CD1c-positive myeloid dendritic cell (primary cell): ENCODE measurements around the gene VMP1.
"Not testable (repeated sequence)": the region's sequence is repeated elsewhere in the genome, so short reads cannot be mapped to it uniquely, and the experiment has no call there.

Experiments used
- DNase-seq: peaks from one replicate; pipeline ENCODE4 v3.0.0-alpha.2; 2016; ENCODE audit errors: extremely low spot score

Gene VMP1

DNA sequence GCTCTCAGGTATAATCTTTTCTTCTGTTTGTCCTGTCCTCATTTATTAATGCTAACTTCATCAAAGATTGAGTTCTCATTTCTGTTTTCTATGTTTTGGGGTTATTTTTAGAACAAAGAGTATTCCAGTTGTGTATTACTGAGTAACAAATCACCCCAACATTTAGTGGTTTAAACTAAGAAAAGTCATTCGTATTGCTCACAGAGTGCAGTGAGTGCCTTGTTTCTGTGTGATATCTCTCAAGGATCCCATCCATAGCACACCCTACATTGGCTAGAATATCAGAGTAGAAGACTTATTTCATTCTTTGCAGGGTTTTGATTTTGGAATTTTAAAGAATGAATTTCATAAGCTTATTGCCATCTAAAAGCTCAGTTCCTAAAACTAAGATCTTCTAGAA lies 72.1 kb downstream of the VMP1 start:
- DNase-seq, result no peak

DNA sequence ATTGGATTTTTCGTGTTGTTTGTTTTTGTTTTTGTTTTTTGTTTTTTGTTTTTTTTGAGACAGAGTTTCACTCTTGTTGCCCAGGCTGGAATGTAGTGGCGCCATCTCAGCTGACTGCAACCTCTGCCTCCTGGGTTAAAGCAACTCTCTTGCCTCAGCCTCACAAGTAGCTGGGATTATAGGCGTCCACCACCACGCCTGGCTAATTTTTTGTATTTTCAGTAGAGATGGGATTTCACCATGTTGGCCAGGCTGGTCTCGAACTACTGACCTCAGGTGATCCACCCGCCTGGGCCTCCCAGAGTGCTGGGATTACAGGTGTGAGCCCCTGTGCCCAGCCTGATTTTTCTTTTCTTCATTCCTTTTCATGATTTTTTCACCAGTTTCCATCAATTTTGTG lies 73.1 kb downstream of the VMP1 start:
- DNase-seq, result not testable (repeated sequence)

DNA sequence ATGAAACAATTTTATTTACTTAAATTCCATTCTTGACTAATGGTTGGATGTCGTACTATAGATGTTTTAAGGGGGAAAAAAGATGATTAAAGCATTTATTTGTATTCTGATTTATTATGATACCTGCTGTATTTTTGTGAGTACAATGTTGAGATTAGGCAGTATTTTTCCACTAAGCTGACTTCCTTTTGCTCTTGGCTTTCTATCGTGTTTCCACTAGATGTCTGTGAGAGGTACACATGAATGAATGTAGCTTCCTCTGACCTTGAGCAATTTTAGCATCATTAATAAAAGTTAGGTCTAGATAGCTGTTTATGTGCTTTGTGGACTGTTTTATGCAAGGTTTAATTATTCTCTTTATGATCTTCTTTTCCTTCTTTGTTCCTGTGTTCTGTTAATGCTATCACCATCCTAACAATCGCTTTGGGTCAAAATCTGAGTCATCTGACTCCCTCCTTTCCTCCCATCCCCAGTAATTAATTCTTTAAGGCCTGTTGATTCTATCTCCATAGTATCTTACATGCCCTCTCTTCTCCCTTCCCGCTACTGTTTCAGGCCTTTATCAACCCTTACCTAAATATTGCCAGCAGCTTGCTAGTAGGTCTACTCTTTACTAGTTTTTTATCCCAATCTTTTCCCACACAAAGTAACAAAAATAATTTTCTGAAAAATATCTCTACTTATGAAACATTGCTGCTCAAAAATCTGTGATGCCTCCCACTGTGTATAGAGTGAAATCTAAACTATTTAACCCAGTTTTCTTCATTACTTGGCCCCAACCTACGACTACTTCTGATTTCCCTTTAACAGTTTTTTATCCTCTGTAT lies 76.0 kb downstream of the VMP1 start:
- DNase-seq, result peak; percentile 55

GRCh38 chr17:59785091-59785799 lies 77.8 kb downstream of the VMP1 start:
- DNase-seq, result peak; percentile 29

DNA sequence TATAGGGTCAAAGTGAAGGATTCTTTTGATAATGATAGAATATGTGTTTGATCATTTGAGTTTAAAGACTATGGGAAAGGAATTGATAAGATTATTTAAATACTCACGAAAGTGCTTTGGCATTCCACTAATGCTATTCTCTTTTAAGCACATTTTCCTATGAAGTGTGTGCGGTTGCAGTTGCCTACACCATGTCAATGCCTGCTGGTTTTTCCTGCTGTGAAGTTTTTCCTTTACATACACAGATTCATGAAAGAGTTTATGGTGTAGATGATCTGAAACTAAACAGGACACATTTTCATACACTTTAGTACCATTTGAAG lies 78.7 kb downstream of the VMP1 start:
- no peak for DNase-seq

DNA sequence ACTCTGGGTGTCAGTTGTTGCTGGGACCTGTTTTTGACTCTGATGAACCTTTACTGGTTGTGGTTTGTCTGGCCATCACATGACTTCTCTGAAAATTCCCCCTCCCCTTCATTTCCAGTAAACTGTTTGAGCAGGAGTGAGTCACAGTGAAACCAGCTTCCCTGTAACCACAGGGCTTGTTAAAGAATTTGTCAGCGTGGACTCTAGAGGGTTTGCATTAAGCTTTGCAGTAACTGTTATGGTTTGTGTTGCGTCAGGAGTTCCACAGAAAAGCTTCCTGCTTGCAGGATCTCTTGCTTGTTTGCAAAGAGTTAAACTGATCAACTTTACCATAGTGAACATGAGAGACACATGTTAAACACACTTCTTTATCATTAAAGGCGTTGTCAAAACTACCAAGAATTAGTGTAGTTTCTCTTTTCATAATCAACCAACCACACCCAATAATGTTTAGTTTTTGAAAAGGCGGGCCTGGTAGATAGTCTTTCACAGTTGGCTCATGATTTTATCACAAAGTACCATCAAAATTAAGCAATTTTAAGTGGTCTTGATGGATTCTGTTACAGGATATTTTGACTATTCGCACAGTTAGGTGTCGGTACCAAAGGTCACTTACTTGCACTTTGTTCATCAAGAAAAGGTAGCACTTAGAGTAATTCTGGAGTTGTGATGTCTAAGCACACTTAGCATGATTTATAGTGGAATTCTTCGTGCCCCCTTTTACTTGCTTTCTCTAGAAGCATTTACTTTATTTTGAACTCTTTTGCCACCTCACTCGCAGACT lies 79.3 kb downstream of the VMP1 start:
- DNase-seq, result peak; percentile 99

DNA sequence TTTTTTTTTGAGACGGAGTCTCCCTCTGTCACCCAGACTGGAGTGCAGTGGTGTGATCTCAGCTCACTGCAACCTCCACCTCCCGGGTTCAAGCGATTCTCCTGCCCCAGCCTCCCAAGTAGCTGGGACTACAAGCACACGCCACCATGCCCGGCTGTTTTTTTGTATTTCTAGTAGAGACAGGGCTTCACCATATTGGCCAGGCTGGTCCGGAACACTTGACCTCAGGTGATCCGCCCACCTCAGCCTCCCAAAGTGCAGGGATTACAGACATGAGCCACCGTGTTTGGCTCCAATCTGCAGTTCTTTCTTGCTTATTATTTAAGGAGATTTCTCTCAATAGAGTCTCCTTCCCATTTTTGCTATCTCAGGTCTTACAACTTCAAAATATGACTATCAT lies 82.4 kb downstream of the VMP1 start:
- not testable (repeated sequence) for DNase-seq

GRCh38 chr17:59790418-59790817 lies 83.0 kb downstream of the VMP1 start:
- DNase-seq, result not testable (repeated sequence)

GRCh38 chr17:59790910-59791309 lies 83.5 kb downstream of the VMP1 start:
- DNase-seq, result peak; percentile 91

DNA sequence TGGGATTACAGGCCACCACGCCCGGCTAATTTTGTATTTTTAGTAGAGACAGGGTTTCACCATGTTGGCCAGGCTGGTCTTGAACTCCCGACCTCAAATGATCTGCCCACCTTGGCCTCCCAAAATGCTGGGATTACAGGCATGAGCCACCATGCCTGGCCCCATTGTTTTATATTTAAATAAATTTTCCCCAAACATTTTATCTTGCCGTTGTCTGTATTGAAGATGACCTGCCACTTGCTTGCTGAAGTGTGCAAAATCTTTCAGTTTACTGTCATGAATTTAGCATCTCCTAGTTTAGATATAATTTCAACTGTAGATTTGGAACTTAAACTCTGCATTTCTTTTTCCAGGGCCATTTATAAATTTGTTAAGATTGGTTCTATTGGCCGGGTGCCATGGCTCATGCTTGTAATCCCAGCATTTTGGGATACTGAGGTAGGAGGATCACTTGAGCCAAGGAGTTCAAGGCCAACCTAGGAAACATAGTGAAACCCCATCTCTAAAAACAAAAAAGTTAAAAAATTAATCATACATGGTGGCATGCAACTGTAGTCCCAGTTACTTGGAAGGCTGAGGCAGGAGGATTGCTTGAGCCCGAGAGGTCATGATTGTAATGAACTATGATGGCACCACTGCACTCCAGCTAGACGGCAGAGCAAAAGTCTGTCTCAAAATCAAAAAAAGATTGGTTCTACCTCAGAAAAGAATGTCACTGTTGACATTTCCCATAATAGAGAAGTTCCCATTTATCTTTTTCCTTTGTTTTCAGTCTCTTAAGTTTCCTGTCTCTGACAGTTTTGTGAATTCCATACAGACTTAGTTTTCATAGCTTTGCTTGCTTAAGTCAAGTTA lies 84.4 kb downstream of the VMP1 start:
- peak; percentile 49 for DNase-seq

- DNase-seq, result not testable (repeated sequence)
Measured at GRCh38 chr17:59792458-59792823, 85.0 kb downstream of the VMP1 start.

- no peak for DNase-seq
Measured at GRCh38 chr17:59793205-59793604, 85.8 kb downstream of the VMP1 start.

DNA sequence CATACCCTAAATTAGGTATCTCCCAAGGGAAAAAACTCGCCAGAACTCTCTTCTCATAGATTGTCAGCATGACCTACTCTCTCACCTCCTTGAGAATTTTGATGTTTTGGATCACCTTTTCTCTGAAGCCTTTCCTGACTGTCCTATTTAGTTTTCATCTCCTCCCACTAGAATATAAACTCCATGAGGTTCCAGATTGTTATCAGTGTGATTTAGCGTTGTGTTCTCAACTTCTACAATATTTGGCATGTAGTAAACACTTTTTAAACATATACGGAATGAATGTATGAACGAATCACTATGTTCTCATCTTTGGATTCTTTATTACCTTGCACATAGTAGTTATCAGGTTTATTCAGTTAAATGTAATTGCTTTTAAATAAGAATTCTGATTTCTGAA lies 88.7 kb downstream of the VMP1 start:
- DNase-seq, result peak; percentile 0

- no peak for DNase-seq
Measured at GRCh38 chr17:59796785-59797205, 89.3 kb downstream of the VMP1 start.

DNA sequence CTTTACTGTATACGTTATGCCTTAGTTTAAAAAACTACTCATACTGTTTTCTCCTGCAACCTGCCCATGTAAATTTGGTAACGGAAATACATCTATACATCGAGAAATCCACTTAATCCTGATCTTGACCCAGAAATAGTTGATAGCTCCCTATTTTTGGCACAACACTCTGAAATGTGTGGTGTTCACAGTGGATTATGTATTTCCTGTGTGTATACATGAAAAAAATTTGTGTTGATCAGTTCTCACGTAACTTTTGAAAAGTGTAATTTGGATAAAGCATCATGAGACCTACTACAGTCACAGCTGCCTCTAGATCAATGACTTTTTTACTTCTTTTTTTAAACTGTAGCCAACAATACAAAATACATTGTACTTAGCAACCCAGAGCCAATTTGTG lies 90.7 kb downstream of the VMP1 start:
- peak; percentile 0 for DNase-seq

- peak; percentile 37 for DNase-seq
Measured at GRCh38 chr17:59800530-59800942, 93.1 kb downstream of the VMP1 start.

DNA sequence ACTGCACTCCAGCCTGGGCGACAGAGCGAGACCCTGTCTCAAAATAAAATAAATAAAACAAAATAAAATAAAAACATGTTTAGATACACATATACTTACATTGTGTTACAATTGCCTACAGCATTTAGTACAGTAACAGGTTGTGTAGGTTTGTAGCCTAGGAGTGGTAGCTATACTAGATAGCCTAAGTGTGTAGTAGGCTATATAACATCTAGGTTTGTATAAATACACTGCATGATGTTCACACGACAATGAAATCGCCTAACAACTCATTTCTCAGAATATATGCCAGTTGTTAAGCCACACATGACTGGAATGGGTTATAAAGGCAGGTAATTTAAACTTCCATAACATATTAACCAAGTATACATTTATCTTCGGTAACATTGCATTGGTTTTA lies 94.7 kb downstream of the VMP1 start:
- DNase-seq, result no peak

- DNase-seq, result peak; percentile 90
Measured at GRCh38 chr17:59804901-59805465, 97.5 kb downstream of the VMP1 start.

DNA sequence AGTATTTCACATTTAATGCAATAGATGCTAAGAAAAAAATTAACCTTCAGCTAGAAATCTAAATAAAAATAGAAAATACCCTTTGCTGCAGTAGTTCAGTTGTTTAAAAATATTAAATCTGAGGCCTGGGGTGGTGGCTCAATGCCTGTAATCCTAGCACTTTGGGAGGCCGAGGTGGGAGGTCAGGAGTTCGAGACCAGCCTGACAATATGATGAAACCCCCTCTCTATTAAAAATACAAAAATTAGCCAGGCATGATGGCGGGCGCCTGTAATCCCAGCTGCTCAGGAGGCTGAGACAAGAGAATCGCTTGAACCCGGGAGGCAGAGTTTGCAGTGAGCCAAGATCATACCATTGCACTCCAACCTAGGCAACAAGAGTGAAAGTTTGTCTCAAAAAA lies 98.9 kb downstream of the VMP1 start:
- not testable (repeated sequence) for DNase-seq

- DNase-seq, result no peak
Measured at GRCh38 chr17:59807892-59808509, 100.5 kb downstream of the VMP1 start.

DNA sequence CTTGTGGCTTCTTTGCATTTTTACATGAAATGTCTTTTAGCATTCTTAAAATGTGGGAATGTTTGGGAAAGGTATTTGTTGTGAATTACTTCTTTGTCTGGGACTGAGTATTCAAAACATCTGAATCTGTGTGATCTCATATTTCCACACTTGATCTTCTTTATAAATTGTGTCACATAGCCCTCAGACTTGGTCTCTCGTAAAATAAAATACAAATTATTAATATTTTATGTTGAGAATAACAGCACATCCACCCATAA lies 103.4 kb downstream of the VMP1 start:
- DNase-seq, result no peak
